ENCODE measurements around the gene MSX1.

- TF ChIP-seq BCL3 (IDR thresholded peaks at IDR 0.05): no peak
- TF ChIP-seq BHLHE40 (IDR thresholded peaks at IDR 0.05; ENCODE audit: low read depth, low read length): no peak
- TF ChIP-seq MAX (IDR thresholded peaks at IDR 0.05): no peak
- no peak for TF ChIP-seq EP300 (IDR thresholded peaks at IDR 0.05)
- no peak for TF ChIP-seq POLR2AphosphoS2 (conservative IDR thresholded peaks at IDR 0.05; ENCODE audit: low read length)
- no peak for TF ChIP-seq CTCF (IDR thresholded peaks at IDR 0.05)
- TF ChIP-seq RFX5 (IDR thresholded peaks at IDR 0.05): no peak
- TF ChIP-seq EHMT2 (IDR thresholded peaks at IDR 0.05; ENCODE audit: low read depth): no peak
- no peak for TF ChIP-seq TP53 (CRISPR knock-in tag; IDR thresholded peaks at IDR 0.05)
- no peak for TF ChIP-seq MYC (IDR thresholded peaks at IDR 0.05; ENCODE audit: borderline replicate concordance, low read length)
- no peak for TF ChIP-seq KDM1A (IDR thresholded peaks at IDR 0.05; ENCODE audit: low read depth)
Measured at GRCh38 chr4:4869731-4870571, 10.5 kb downstream of the MSX1 start.

All from A549 (cell line).